MM.1S (cell line): ENCODE measurements around the gene SAMD9L.

Experiments used
- DNase-seq: peaks from one replicate; pipeline ENCODE4 v3.0.0-alpha.2; 2015
- H2AFZ ChIP-seq: fragments of 300-600 bp; sonication (generic); 2 replicates; pipeline ENCODE4 v1.6.0; 2016; ENCODE audit warnings: antibody characterized with exemption, low read length
- H3F3A ChIP-seq: fragments of 300-600 bp; sonication (generic); 2 replicates; pipeline ENCODE4 v1.6.1; 2016; ENCODE audit warnings: mild to moderate bottlenecking, antibody characterized with exemption, low read length, moderate library complexity, mixed read lengths; ENCODE audit not compliant: insufficient read depth
- H3K27ac ChIP-seq: fragments of 300-600 bp; sonication (generic); 2 replicates; pipeline ENCODE4 v1.5.1; 2016; ENCODE audit warnings: mild to moderate bottlenecking, low read length
- H3K27me3 ChIP-seq: fragments of 300-600 bp; sonication (generic); replicated peaks from 2 replicates; pipeline ENCODE4 v1.6.0; 2016; ENCODE audit warnings: low read length; ENCODE audit not compliant: insufficient read depth
- H3K36me3 ChIP-seq: fragments of 300-600 bp; sonication (generic); replicated peaks from 2 replicates; pipeline ENCODE4 v1.6.1; 2016; ENCODE audit warnings: mild to moderate bottlenecking, low read length, mixed read lengths; ENCODE audit not compliant: insufficient read depth
- H3K4me1 ChIP-seq: fragments of 300-600 bp; sonication (generic); 2 replicates; pipeline ENCODE4 v1.6.1; 2016; ENCODE audit warnings: low read length, mixed read lengths
- H3K4me2 ChIP-seq: fragments of 300-600 bp; sonication (generic); 2 replicates; pipeline ENCODE4 v1.6.0; 2016; ENCODE audit warnings: low read depth, low read length
- H3K4me3 ChIP-seq: fragments of 300-600 bp; sonication (generic); 2 replicates; pipeline ENCODE4 v1.5.1; 2016; ENCODE audit warnings: low read length, mixed read lengths
- H3K79me2 ChIP-seq: fragments of 300-600 bp; sonication (generic); 2 replicates; pipeline ENCODE4 v1.6.1; 2016; ENCODE audit warnings: mixed run types, low read length, mixed read lengths
- H3K9ac ChIP-seq: fragments of 300-600 bp; sonication (generic); 2 replicates; pipeline ENCODE4 v1.6.1; 2016; ENCODE audit warnings: low read length, mixed read lengths
- H3K9me2 ChIP-seq: fragments of 300-600 bp; sonication (generic); replicated peaks from 2 replicates; pipeline ENCODE4 v1.6.1; 2016; ENCODE audit warnings: mild to moderate bottlenecking, low read length, mixed read lengths; ENCODE audit not compliant: insufficient read depth
- H3K9me3 ChIP-seq: fragments of 300-600 bp; sonication (generic); replicated peaks from 2 replicates; pipeline ENCODE4 v1.6.1; 2016; ENCODE audit warnings: mild to moderate bottlenecking, low read length, mixed read lengths; ENCODE audit not compliant: insufficient read depth
- H4K20me1 ChIP-seq: fragments of 300-600 bp; sonication (generic); 2 replicates; pipeline ENCODE4 v1.6.1; 2016; ENCODE audit warnings: mild to moderate bottlenecking, low read length, moderate library complexity, mixed read lengths; ENCODE audit not compliant: insufficient read depth
- EZH2 ChIP-seq: fragments of 300-600 bp; sonication (generic); optimal IDR thresholded peaks from 2 replicates; pipeline ENCODE3; 2017; ENCODE audit warnings: low read depth, mild to moderate bottlenecking, antibody characterized with exemption, low read length, mixed read lengths
- EZH2phosphoT487 ChIP-seq: fragments of 300-600 bp; sonication (generic); IDR thresholded peaks from 2 replicates; pipeline ENCODE4 v1.6.1; 2018; ENCODE audit warnings: antibody characterized with exemption, low read length
- TF ChIP-seq, protein P1 (sequence below): fragments of 300-600 bp; sonication (generic); IDR thresholded peaks from 2 replicates; pipeline ENCODE4 v1.5.1; 2016; ENCODE audit warnings: antibody characterized with exemption, low read length, mixed read lengths

Gene SAMD9L

GRCh38 chr7:93159490-93159889 lies 11.3 kb upstream of the SAMD9L start:
- Histone ChIP-seq H3K79me2 (no peaks in the 10 kb centered on the region), H3K27ac (no peak overlapping the region), H3K4me3 (no peak overlapping the region), H4K20me1 (no peaks in the 10 kb centered on the region), H3K27me3 (no peaks in the 10 kb centered on the region), H3F3A (peaks cover 9% of the 10 kb centered on the region; the same call in 1 of the 2 replicates), H2AFZ (no peak overlapping the region), H3K9me3 (no peaks in the 10 kb centered on the region), H3K4me1 (peaks cover 26% of the 10 kb centered on the region), H3K9ac (no peak overlapping the region), H3K36me3 (no peaks in the 10 kb centered on the region), H3K9me2 (no peaks in the 10 kb centered on the region), H3K4me2 (no peak overlapping the region)
- TF ChIP-seq, protein P1, sequence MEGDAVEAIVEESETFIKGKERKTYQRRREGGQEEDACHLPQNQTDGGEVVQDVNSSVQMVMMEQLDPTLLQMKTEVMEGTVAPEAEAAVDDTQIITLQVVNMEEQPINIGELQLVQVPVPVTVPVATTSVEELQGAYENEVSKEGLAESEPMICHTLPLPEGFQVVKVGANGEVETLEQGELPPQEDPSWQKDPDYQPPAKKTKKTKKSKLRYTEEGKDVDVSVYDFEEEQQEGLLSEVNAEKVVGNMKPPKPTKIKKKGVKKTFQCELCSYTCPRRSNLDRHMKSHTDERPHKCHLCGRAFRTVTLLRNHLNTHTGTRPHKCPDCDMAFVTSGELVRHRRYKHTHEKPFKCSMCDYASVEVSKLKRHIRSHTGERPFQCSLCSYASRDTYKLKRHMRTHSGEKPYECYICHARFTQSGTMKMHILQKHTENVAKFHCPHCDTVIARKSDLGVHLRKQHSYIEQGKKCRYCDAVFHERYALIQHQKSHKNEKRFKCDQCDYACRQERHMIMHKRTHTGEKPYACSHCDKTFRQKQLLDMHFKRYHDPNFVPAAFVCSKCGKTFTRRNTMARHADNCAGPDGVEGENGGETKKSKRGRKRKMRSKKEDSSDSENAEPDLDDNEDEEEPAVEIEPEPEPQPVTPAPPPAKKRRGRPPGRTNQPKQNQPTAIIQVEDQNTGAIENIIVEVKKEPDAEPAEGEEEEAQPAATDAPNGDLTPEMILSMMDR = no peak
- DNase-seq = no peak

DNA sequence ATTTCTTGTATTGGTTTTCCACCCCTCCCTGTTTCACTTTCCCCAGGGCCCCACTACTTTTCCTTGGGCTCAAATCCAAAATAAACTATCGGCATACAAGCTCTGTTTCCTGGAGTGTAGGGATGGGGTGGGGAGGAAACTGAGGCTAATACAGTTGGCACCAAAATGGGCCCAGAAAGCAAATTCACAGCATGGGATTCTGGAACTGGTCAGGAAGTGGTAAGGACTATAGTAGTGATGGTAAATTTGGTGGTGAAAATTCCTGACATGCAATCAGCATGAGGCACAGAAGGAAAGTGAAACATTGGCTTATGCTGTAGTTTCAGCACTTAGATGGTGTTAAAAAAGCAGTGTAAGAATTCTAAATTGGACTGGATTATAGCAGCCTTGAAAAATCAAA lies 8.7 kb upstream of the SAMD9L start:
- Histone ChIP-seq H3K4me3 (no peak overlapping the region), H3K36me3 (no peaks in the 10 kb centered on the region), H3K9me3 (no peaks in the 10 kb centered on the region), H3K4me2 (peak overlapping the region; percentile 55), H3K9ac (no peak overlapping the region), H2AFZ (peak overlapping the region; percentile 42; the same call in 1 of the 2 replicates), H3K9me2 (no peaks in the 10 kb centered on the region), H4K20me1 (no peaks in the 10 kb centered on the region), H3F3A (0 out of 2 replicates have a peak, but pooled peaks cover 6% of the 10 kb centered on the region), H3K27ac (peak overlapping the region; percentile 29; the same call in 1 of the 2 replicates), H3K79me2 (no peaks in the 10 kb centered on the region), H3K27me3 (no peaks in the 10 kb centered on the region), H3K4me1 (peaks cover 16% of the 10 kb centered on the region)
- peak; percentile 51 for DNase-seq
- TF ChIP-seq EZH2phosphoT487 (no peak), EZH2 (no peak)
- TF ChIP-seq, protein P1 = no peak

GRCh38 chr7:93150200-93150835 lies 2.1 kb upstream of the SAMD9L start:
- no peak overlapping the region for H2AFZ ChIP-seq
- peaks cover 12% of the 10 kb centered on the region for H3K4me1 ChIP-seq
- no peaks in the 10 kb centered on the region for H3K9me3 ChIP-seq
- H3K27ac ChIP-seq = no peak overlapping the region
- no peak for DNase-seq
- no peaks in the 10 kb centered on the region for H4K20me1 ChIP-seq
- TF ChIP-seq, protein P1 = no peak
- TF ChIP-seq EZH2phosphoT487 (no peak), EZH2 (no peak)
- H3K36me3 ChIP-seq = no peaks in the 10 kb centered on the region; the same call in 1 of the 2 replicates
- H3F3A ChIP-seq = peaks cover 14% of the 10 kb centered on the region
- peaks cover 29% of the 10 kb centered on the region for H3K79me2 ChIP-seq
- no peak overlapping the region for H3K9ac ChIP-seq
- no peak overlapping the region for H3K4me3 ChIP-seq
- no peak overlapping the region for H3K4me2 ChIP-seq
- H3K9me2 ChIP-seq = no peaks in the 10 kb centered on the region
- H3K27me3 ChIP-seq = no peaks in the 10 kb centered on the region
